GM21390 (cell line): ENCODE results near the gene LGALS9B.
"Not testable (repeated sequence)": the region's sequence is repeated elsewhere in the genome, so short reads cannot be mapped to it uniquely, and the experiment has no call there.

Experiments used
- ATAC-seq: cut with Tn5 transposase; IDR thresholded peaks from one replicate; pipeline ENCODE4 v1.9.1; 2021; ENCODE audit not compliant: unreplicated experiment

The LGALS9B gene

GRCh38 chr17:20417492-20418080 lies 49.8 kb downstream of the LGALS9B start:
- ATAC-seq: not testable (repeated sequence)

- not testable (repeated sequence) for ATAC-seq
Observed at GRCh38 chr17:20416381-20416911, 50.9 kb downstream of the LGALS9B start.

GRCh38 chr17:20415479-20415878 lies 51.9 kb downstream of the LGALS9B start:
- ATAC-seq: not testable (repeated sequence)

GRCh38 chr17:20401306-20402022 lies 65.9 kb downstream of the LGALS9B start:
- not testable (repeated sequence) for ATAC-seq

GRCh38 chr17:20400559-20401305 lies 66.6 kb downstream of the LGALS9B start:
- ATAC-seq: not testable (repeated sequence)
